Superior temporal gyrus (tissue), 1 donor: ENCODE data around the gene CAMTA1.
"Not testable (repeated sequence)": the region's sequence is repeated elsewhere in the genome, so short reads cannot be mapped to it uniquely, and the experiment has no call there.

Experiments used
- DNase-seq: peaks from one replicate; pipeline ENCODE4 v3.0.0-alpha.2; 2016; ENCODE audit errors: extremely low spot score

The CAMTA1 gene

GRCh38 chr1:7671676-7672075 is 886.4 kb downstream of the CAMTA1 start:
- no peak for DNase-seq

- no peak for DNase-seq
Measured at GRCh38 chr1:7672864-7673263, 887.6 kb downstream of the CAMTA1 start.

DNA sequence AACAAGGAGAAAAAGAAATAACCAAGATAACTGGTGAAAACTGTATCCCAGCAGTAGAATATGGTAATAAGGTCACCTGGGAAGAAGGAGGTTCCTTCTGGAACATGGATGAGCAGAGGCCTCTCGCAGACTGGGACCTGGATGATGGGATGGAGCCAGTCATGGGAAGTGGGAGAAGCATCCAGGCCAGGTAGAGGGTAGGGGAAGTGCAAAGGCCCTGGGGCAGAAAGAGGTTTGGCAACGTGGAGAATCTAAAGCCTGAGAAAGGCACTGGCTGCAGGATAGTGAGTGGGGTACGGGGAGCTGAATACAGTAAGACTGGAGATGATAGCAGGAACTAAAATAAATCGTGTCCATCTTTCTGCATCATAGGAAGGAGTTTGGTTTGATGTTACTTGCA is 889.7 kb downstream of the CAMTA1 start:
- DNase-seq: no peak

- no peak for DNase-seq
Measured at GRCh38 chr1:7675431-7676273, 890.4 kb downstream of the CAMTA1 start.

- no peak for DNase-seq
Measured at GRCh38 chr1:7676274-7676945, 891.2 kb downstream of the CAMTA1 start.

DNA sequence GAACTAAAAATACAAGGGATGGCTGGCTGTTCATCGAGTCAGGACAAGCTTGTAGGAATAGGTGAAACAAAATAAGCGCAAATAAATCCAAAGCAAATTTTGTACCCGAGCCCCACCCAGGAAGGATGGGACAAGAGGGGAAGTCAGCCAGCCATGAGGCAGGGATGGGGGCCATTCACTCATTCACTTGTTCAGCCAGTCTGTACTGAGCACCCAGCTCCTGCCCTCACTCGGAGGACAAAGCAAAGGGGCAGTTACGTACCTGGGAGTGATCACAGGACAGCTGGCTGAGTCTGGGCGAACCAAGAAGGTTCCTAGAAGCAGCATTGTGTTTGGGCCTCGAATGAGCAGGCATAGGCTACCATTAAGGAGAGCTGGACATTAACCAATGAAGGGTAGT is 891.9 kb downstream of the CAMTA1 start:
- DNase-seq: no peak

- no peak for DNase-seq
Measured at GRCh38 chr1:7677815-7678214, 892.6 kb downstream of the CAMTA1 start.

DNA sequence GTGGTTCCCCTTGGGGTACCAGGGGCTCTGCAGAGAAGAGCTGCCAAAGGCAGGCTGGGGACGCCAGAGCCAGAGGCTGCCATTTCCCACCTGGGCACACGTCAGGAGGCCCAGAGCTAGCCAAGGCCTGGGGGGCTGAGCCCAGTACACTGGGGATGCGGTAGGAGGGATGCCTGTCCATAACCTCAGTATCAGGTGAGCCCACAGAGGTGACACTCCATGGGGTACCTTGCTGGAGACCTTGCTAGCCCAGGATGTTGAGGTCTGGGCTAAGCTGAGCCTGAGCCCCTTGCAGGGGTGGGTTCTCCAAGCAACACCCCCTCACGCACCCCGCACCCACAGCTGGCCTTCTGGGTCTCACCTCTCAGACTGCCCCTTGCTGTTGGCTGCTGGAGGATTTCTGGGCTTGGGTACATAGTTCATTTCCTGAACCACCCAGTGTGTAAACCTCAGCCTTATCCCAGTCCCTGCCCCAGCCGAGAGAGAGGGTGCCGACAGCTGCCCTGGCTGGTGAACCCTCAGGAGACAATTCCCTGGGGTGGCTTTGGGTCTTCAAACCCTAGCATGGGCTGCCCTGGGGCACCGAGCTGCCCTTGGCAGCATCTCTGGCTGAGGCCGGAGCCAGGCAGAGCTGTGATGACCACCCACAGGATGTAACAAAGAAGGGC is 893.4 kb downstream of the CAMTA1 start:
- no peak for DNase-seq

DNA sequence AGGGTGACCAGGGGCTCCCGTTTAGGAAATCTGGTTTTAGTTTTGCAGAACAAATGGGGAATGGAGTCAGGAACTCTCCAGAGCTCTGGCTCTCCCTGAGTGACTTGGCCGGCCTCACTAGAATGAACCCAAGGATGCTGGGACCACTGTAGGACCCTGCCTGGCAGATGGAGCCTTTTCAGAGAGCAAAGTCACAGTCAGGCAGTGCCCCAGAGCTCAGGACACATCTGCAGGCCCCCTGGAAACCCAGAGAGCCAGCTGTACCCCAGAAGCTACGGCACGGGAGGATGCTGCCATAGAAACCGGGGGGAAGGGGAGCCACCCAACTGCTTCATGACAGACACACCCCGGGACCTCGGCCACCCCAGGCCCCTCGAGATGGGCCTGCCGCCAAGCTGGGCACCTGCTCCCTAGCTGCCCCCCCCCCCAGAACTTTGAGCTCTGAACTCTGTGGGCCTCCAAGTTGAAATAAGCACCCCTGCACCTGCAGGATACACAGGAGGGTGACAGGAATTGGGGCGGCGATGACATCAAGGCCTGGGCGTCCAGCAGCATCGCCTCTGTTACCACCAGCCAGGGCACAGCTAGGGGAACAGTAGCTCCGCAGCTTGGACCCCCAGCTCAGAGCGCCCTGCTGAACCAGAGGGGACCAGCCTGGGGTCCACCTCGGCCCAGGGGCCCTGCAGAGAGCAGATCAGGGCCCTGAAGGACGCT is 894.1 kb downstream of the CAMTA1 start:
- DNase-seq: no peak

DNA sequence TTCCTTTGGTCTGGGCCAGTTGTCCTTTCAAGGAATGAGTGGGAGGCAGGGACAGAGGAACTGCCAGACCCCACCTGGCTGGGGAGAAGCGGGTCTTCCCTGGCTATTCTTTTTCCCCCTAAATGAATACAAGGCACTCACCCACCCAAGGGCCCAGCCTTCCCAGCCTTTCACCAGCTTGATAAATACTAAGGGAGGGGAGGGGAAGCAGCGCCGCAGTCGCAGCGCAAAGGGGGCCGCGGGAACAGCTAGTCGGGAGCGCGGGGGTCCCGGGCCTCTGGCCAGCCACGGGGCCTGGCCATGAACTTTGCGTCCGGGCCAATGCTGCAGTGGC is 894.6 kb downstream of the CAMTA1 start:
- no peak for DNase-seq

DNA sequence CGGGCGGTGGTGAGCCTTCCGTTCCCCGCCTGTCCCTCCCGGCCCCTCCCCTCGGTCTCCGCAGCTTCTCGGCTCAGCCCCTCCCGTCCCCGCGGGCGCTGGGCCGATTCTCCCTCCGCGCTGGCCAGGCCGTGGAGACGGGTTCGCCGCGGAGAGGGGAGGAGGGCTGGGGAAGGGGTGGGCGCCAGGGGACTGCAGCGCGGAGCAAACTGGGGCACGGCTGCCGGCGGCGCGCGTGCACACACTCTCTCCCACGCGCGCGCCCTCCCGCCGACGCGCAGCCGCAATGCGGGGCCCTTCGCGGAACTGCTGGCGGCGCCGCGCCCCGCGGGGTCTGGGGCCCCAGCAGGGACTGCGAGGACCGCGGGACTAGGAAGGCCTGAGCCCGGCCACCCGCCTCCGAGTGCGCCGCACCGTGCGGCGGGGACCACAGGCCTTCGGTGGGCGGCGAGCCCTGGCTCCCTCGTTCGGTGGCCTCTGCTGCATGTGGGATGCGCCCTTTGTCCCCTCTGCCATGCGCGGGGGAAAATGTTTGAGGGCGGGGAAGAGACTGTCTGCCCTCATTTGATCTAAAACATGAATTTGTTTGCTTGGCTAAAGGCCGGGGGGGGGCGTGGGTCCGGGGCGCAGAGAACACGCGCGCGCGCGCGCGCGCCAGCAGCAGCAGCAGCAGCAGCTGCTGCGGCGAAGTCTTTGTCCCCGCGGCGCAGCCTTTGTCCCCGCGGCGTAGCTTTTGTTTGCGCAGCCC is 895.1 kb downstream of the CAMTA1 start:
- DNase-seq: peak; percentile 64

GRCh38 chr1:7680955-7681268 is 895.7 kb downstream of the CAMTA1 start:
- no peak for DNase-seq

DNA sequence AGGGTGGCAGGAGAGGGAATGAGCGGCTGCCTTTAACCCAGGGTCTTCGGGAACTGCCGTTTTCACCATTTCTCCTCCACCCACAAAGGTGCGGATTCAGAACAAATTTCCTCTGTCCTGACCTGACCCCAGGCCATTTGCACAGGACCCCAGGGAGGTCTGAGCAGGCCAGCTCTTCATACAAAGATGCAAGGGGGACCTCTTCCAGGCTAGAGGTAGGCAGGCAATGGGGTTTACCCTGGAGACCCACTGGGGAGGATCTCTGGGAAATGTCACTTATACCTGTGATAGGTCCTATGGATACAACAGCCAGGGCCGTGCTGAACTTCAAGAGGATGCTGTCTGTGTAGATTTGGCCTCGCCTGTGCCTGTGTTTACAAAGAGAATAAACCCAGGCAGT is 896.1 kb downstream of the CAMTA1 start:
- DNase-seq: no peak

- no peak for DNase-seq
Measured at GRCh38 chr1:7683521-7683920, 898.3 kb downstream of the CAMTA1 start.

GRCh38 chr1:7684132-7684531 is 898.9 kb downstream of the CAMTA1 start:
- no peak for DNase-seq

GRCh38 chr1:7684861-7685635 is 899.8 kb downstream of the CAMTA1 start:
- DNase-seq: no peak

GRCh38 chr1:7686301-7686850 is 901.1 kb downstream of the CAMTA1 start:
- DNase-seq: no peak

- no peak for DNase-seq
Measured at GRCh38 chr1:7687411-7687810, 902.2 kb downstream of the CAMTA1 start.

DNA sequence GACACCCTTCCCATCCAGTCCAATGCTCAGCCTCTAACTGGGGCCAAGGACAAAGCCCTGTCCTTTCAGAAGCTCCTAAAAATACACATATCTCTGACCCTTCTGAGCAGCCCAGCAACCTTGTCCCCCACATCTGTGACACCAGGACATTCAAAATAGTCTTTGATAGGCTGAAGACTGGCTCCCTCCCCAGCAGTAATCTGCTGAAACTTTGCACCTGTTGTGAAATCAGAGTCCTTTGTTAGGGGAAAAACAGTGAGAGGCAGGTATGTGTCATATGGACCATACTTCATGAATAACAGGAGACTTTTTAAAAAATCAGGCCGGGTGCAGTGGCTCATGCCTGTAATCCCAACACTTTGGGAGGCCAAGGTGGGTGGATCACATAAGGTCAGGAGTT is 903.4 kb downstream of the CAMTA1 start:
- no peak for DNase-seq

DNA sequence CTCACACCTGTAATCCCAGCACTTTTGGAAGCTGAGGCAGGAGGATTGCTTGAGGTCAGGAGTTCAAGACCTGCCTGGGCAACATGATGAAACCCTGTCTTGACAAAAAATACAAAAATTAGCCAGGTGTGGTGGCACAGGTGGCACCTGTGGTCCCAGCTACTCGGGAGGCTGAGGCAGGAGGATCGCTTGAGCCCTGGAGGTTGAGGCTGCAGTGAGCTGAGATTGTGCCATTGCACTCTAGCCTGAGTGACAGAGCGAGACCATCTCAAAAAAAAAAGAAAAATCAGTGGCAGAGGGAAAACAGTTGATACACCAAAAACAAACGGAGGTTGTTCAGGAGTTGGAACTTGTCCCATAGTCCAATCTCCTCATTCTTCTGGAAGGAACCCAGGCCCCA is 904.1 kb downstream of the CAMTA1 start:
- DNase-seq: not testable (repeated sequence)

- DNase-seq: no peak
Measured at GRCh38 chr1:7690076-7690475, 904.8 kb downstream of the CAMTA1 start.
